PC-9 (cell line): Measurements from ENCODE around the gene KRTAP9-8.
"Not testable (repeated sequence)": the region's sequence is repeated elsewhere in the genome, so short reads cannot be mapped to it uniquely, and the experiment has no call there.

Source experiments
- EZH2 ChIP-seq: fragments of 200-600 bp; sonication (generic); IDR thresholded peaks from 2 replicates; pipeline ENCODE4 v1.8.0; 2017; ENCODE audit warnings: antibody characterized with exemption, low read depth
- TF ChIP-seq, protein P1 (sequence below): fragments of 200-600 bp; sonication (generic); conservative IDR thresholded peaks from 2 replicates; pipeline ENCODE4 v1.6.1; 2017; ENCODE audit warnings: mixed run types, antibody characterized with exemption, mild to moderate bottlenecking, moderate library complexity

DNA sequence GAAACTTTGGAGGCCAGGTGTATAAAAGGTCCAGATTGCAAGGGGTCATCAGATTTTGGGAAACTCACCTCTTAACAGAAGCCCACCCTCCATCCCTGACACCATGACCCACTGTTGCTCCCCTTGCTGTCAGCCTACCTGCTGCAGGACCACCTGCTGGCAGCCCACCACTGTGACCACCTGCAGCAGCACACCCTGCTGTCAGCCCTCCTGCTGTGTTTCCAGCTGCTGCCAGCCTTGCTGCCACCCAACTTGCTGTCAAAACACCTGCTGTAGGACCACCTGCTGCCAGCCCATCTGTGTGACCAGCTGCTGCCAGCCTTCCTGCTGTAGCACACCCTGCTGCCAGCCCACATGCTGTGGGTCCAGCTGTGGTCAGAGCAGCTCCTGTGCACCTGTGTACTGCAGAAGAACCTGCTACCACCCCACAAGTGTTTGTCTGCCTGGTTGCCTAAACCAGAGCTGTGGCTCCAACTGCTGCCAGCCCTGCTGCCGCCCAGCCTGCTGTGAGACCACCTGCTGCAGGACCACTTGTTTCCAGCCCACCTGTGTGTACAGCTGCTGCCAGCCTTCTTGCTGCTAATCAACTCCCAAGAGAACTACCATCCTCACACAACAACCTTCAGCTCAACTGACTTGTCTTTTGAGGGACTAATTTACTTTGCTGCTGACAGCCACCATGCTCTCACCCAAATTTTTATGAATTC is 5.2 kb upstream of the KRTAP9-8 start, which contains the start of gene KRTAP9-3:
- TF ChIP-seq, protein P1, sequence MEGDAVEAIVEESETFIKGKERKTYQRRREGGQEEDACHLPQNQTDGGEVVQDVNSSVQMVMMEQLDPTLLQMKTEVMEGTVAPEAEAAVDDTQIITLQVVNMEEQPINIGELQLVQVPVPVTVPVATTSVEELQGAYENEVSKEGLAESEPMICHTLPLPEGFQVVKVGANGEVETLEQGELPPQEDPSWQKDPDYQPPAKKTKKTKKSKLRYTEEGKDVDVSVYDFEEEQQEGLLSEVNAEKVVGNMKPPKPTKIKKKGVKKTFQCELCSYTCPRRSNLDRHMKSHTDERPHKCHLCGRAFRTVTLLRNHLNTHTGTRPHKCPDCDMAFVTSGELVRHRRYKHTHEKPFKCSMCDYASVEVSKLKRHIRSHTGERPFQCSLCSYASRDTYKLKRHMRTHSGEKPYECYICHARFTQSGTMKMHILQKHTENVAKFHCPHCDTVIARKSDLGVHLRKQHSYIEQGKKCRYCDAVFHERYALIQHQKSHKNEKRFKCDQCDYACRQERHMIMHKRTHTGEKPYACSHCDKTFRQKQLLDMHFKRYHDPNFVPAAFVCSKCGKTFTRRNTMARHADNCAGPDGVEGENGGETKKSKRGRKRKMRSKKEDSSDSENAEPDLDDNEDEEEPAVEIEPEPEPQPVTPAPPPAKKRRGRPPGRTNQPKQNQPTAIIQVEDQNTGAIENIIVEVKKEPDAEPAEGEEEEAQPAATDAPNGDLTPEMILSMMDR = not testable (repeated sequence)
- not testable (repeated sequence) for TF ChIP-seq EZH2
